Stimulated activated CD8-positive, alpha-beta memory T cell treated with anti-CD3 and anti-CD28 coated beads, Interleukin-2, amount 100 ng/mL, for 1 hour (primary cell): Measurements from ENCODE around the gene VAT1.
"Not testable (repeated sequence)": the region's sequence is repeated elsewhere in the genome, so short reads cannot be mapped to it uniquely, and the experiment has no call there.

ENCODE experiments used
- DNase-seq, 2 donors: peaks; one replicate each; pipeline ENCODE4 v3.0.0-alpha.2; 2020; ENCODE audit warnings: low read depth in 2 of 2

The VAT1 gene

DNA sequence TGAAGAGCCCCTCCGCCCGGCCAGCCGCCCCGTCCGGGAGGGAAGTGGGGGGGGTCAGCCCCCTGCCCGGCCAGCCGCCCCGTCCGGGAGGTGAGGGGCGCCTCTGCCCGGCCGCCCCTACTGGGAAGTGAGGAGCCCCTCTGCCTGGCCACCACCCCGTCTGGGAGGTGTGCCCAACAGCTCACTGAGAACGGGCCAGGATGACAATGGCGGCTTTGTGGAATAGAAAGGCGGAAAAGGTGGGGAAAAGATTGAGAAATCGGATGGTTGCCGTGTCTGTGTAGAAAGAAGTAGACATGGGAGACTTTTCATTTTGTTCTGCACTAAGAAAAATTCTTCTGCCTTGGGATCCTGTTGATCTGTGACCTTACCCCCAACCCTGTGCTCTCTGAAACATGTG lies 48.9 kb downstream of the VAT1 start:
- not testable (repeated sequence) for DNase-seq

DNA sequence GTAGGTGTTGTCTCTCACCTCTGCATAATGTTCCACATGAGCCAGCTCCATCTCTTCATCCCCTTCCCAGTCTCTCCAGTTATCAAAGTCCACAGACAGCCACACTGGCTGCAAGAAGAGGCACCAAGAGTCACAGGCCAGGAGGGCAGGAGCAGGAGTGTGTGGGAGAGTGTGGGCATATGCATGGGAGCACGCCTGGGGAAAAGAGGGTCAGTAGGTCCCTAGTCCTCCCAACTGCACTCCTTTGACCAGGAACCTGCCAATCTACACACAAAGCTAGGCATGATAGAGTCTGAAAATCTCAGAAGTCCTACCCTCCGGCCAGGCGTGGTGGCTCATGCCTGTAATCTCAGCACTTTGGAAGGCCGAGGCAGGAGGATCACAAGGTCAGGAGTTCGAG lies 50.6 kb downstream of the VAT1 start:
- no peak for DNase-seq

DNA sequence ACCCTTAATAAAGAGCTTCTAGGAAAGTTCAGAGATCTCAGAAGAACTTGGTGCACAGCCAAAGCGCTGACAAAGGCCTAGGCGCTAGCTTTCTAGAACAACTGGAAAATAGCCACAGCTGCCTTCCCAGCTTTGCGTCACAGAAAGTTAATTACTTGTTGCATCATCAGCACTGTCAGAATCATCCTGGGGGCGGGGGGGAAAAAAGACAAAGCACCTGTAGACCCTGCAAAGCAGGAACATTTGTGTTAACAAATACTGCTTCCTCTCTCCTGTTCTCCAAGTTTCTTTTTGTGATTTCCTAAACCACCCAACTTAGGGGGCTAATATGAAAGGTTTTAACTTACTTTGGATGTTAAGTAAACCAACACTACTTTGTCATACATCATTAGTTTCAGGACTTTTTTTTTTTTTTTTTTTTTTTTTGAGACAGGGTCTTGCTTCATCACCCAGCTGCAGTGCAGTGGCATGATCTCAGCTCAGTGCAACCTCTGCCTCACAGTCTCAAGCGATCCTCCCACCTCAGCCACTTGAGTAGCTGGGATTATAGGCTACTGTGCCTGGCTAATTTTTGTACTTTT lies 53.1 kb downstream of the VAT1 start:
- no peak for DNase-seq

DNA sequence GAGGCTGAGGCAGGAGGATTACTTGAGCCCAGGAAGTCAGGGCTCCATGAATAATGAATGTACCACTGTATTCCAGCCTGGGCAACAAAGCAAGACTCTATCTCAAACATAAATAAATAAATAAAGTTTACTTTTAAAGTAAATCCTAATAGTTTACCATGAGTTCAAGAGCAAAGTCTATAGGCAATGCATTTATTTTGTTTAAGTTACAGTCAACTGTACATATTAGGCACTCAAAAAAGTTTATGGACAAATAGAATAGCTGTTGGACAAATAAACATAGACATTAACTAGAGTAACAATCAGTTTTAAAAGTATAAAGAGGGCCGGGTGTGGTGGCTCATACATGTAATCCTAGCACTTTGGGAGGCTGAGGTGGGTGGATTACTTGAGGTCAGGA lies 54.3 kb downstream of the VAT1 start:
- DNase-seq, result no peak
